Activated naive CD8-positive, alpha-beta T cell treated with anti-CD3 and anti-CD28 coated beads for 36 hours (primary cell): ENCODE results near the gene GDF9. TPM values are rescaled to one million over a fixed set of nuclear protein-coding genes. Genes with fewer than 3 reads are reported as not detected.

Experiments used
- DNase-seq: peaks from one replicate; pipeline ENCODE4 v3.0.0; 2021
- H3K27ac Mint-ChIP-seq: one replicate; pipeline ENCODE4 v1.8.0; 2022; ENCODE audit warnings: mild to moderate bottlenecking, moderate library complexity, mixed read lengths
- H3K27me3 Mint-ChIP-seq: one replicate; pipeline ENCODE4 v1.8.0; 2022; ENCODE audit warnings: mild to moderate bottlenecking, mixed read lengths
- H3K36me3 Mint-ChIP-seq: one replicate; pipeline ENCODE4 v1.8.0; 2021; ENCODE audit warnings: mild to moderate bottlenecking, mixed read lengths
- H3K4me1 Mint-ChIP-seq: one replicate; pipeline ENCODE4 v1.8.0; 2021; ENCODE audit warnings: mixed read lengths
- H3K4me3 Mint-ChIP-seq: one replicate; pipeline ENCODE4 v1.8.0; 2022; ENCODE audit warnings: mild to moderate bottlenecking, moderate library complexity, mixed read lengths
- H3K9me3 Mint-ChIP-seq: one replicate; pipeline ENCODE4 v1.8.0; 2022; ENCODE audit warnings: mixed read lengths
- total RNA-seq, 2 experiments: library from RNA; stranded (reverse); gene quantifications; one replicate each; pipeline ENCODE4 v1.2.3, GENCODE V29; 2021

The GDF9 gene
- total RNA-seq, 2 experiments from 2014 or later, result 0.26 to 0.29 TPM

GRCh38 chr5:132822650-132823480 lies 43.4 kb downstream of the GDF9 start:
- Mint-ChIP-seq H3K9me3 (no peaks in the 10 kb centered on the region), H3K4me3 (peak overlapping the region; percentile 34), H3K27ac (no peak overlapping the region), H3K36me3 (no peaks in the 10 kb centered on the region), H3K27me3 (peaks cover 67% of the 10 kb centered on the region), H3K4me1 (peaks cover 14% of the 10 kb centered on the region)
- DNase-seq, result peak; percentile 33

GRCh38 chr5:132821791-132822190 lies 44.5 kb downstream of the GDF9 start:
- Mint-ChIP-seq H3K36me3 (no peaks in the 10 kb centered on the region), H3K27me3 (peaks cover 56% of the 10 kb centered on the region), H3K9me3 (no peaks in the 10 kb centered on the region), H3K4me3 (no peak overlapping the region), H3K4me1 (peaks cover 14% of the 10 kb centered on the region), H3K27ac (no peak overlapping the region)
- no peak for DNase-seq

- Mint-ChIP-seq H3K4me3 (no peak overlapping the region), H3K27ac (no peak overlapping the region), H3K9me3 (no peaks in the 10 kb centered on the region), H3K27me3 (peaks cover 52% of the 10 kb centered on the region), H3K4me1 (peaks cover 14% of the 10 kb centered on the region), H3K36me3 (no peaks in the 10 kb centered on the region)
- DNase-seq, result no peak
Observed at GRCh38 chr5:132821350-132821749, 44.9 kb downstream of the GDF9 start.

DNA sequence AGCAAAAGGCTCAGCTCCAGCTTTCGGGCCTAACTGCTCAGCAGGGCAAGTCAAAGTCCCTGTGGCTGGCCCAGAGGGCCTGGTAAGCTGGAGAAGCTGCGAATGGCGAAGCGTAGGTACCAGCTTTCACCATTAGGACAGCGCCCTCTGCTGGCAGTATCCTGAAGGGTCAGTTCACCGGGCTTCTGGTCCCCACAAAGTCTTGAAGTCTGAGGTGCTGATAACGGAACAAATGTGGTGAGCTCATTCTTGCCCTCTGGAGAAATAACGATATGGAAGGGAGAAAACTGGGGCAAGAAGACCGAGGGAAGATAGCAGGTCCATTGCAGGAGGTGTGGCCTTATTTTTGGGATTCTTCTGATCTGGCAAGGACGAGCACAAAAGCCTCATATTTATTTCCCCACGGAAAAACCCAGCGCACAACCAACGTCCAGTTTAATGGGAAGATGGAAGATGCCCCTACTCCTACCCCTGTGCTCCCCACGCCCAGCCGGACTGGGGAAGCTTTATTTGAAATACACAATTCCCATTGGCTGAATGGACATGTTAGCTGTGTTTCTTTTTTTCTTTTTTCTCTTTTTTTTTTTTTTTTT lies 46.0 kb downstream of the GDF9 start:
- Mint-ChIP-seq H3K4me1 (peaks cover 14% of the 10 kb centered on the region), H3K36me3 (no peaks in the 10 kb centered on the region), H3K27ac (no peak overlapping the region), H3K9me3 (no peaks in the 10 kb centered on the region), H3K4me3 (peak overlapping the region; percentile 38), H3K27me3 (peaks cover 48% of the 10 kb centered on the region)
- DNase-seq, result peak; percentile 85

DNA sequence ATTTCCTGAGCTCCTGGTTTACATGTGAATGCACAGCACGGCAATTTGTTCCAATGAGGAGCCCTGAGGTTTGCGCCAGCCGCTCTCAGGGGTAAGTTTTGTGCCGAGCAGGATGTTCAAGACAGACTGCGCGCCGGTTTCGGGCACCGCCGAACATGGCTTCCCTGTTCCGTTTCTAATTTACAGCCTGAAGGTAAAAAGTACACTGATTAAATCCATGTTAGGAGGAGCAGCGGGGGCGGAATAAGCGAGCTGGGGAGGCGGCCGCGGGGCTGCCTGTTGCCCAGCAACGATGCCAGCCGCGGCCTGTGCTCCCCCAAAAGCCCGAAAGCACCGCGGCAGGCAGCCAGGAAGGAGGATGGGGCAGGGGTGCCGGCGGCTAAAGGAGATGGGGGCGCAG lies 46.8 kb downstream of the GDF9 start:
- Mint-ChIP-seq H3K4me1 (peaks cover 14% of the 10 kb centered on the region), H3K27me3 (peaks cover 44% of the 10 kb centered on the region), H3K36me3 (no peaks in the 10 kb centered on the region), H3K9me3 (no peaks in the 10 kb centered on the region), H3K27ac (no peak overlapping the region), H3K4me3 (peak overlapping the region; percentile 72)
- DNase-seq, result no peak

- Mint-ChIP-seq H3K4me1 (peaks cover 21% of the 10 kb centered on the region), H3K9me3 (no peaks in the 10 kb centered on the region), H3K36me3 (no peaks in the 10 kb centered on the region), H3K4me3 (no peak overlapping the region), H3K27ac (no peak overlapping the region), H3K27me3 (peaks cover 40% of the 10 kb centered on the region)
- DNase-seq, result no peak
Observed at GRCh38 chr5:132817011-132817410, 49.3 kb downstream of the GDF9 start.

GRCh38 chr5:132816554-132816953 lies 49.7 kb downstream of the GDF9 start:
- Mint-ChIP-seq H3K4me3 (no peak overlapping the region), H3K27me3 (peaks cover 42% of the 10 kb centered on the region)

DNA sequence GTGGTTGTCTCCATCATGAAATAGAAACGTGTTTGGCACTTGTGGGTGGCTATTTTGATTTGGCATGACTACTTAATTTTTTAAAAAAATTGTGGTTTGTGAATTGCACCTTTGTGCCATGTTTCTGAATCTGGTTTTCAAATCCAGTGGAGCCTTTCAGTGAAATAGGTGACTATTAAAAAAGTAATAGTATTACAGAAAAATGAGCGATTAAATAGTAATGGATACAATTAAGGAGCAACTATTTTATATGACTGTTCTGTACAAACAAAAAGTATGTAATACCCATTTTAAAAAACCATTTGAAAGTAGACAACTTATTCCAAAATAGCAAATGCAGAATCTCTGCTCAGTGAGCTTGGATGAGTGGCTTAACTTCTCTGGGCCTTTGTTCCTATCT lies 50.2 kb downstream of the GDF9 start:
- no peak overlapping the region for H3K4me3 Mint-ChIP-seq
- peaks cover 21% of the 10 kb centered on the region for H3K4me1 Mint-ChIP-seq
- H3K36me3 Mint-ChIP-seq, result no peaks in the 10 kb centered on the region
- no peaks in the 10 kb centered on the region for H3K9me3 Mint-ChIP-seq
- no peak for DNase-seq
- H3K27ac Mint-ChIP-seq, result no peak overlapping the region
- H3K27me3 Mint-ChIP-seq, result peaks cover 43% of the 10 kb centered on the region

More at GRCh38 chr5:132816554-132816953, 49.7 kb downstream of the GDF9 start:
- H3K27ac Mint-ChIP-seq, result no peak overlapping the region
- DNase-seq, result no peak
- H3K36me3 Mint-ChIP-seq, result no peaks in the 10 kb centered on the region
- H3K9me3 Mint-ChIP-seq, result no peaks in the 10 kb centered on the region
- H3K4me1 Mint-ChIP-seq, result peaks cover 21% of the 10 kb centered on the region

GRCh38 chr5:132815454-132815853 lies 50.8 kb downstream of the GDF9 start:
- Mint-ChIP-seq H3K27ac (no peak overlapping the region), H3K36me3 (no peaks in the 10 kb centered on the region), H3K27me3 (peaks cover 49% of the 10 kb centered on the region), H3K4me3 (no peak overlapping the region), H3K9me3 (no peaks in the 10 kb centered on the region), H3K4me1 (peaks cover 20% of the 10 kb centered on the region)
- DNase-seq, result no peak

DNA sequence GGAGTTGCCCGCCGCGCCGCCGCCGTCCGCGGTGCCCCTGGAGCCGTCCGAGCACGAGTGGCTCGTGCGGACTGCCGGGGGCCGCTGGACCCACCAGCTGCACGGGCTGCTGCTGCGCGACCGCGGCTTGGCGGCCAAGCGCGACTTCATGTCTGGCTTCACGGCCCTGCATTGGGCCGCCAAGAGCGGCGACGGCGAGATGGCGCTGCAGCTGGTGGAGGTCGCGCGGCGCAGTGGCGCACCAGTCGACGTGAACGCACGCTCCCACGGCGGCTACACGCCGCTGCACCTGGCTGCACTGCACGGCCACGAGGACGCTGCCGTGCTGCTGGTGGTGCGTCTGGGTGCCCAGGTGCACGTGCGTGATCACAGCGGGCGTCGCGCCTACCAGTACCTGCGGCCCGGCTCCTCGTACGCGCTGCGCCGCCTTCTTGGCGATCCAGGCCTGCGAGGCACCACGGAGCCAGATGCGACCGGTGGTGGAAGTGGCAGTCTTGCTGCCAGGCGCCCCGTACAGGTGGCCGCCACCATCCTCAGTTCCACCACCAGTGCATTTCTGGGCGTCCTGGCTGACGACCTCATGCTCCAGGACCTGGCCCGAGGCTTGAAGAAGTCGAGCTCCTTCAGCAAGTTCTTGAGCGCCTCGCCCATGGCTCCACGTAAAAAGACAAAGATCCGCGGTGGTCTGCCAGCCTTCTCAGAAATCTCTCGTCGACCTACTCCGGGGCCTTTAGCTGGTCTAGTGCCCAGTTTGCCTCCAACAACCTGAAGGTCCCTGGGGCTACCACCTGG lies 51.6 kb downstream of the GDF9 start:
- H3K4me3 Mint-ChIP-seq, result no peak overlapping the region
- peaks cover 51% of the 10 kb centered on the region for H3K27me3 Mint-ChIP-seq
- peaks cover 15% of the 10 kb centered on the region for H3K4me1 Mint-ChIP-seq
- no peak for DNase-seq
- no peaks in the 10 kb centered on the region for H3K36me3 Mint-ChIP-seq
- no peaks in the 10 kb centered on the region for H3K9me3 Mint-ChIP-seq
- H3K27ac Mint-ChIP-seq, result no peak overlapping the region

DNA sequence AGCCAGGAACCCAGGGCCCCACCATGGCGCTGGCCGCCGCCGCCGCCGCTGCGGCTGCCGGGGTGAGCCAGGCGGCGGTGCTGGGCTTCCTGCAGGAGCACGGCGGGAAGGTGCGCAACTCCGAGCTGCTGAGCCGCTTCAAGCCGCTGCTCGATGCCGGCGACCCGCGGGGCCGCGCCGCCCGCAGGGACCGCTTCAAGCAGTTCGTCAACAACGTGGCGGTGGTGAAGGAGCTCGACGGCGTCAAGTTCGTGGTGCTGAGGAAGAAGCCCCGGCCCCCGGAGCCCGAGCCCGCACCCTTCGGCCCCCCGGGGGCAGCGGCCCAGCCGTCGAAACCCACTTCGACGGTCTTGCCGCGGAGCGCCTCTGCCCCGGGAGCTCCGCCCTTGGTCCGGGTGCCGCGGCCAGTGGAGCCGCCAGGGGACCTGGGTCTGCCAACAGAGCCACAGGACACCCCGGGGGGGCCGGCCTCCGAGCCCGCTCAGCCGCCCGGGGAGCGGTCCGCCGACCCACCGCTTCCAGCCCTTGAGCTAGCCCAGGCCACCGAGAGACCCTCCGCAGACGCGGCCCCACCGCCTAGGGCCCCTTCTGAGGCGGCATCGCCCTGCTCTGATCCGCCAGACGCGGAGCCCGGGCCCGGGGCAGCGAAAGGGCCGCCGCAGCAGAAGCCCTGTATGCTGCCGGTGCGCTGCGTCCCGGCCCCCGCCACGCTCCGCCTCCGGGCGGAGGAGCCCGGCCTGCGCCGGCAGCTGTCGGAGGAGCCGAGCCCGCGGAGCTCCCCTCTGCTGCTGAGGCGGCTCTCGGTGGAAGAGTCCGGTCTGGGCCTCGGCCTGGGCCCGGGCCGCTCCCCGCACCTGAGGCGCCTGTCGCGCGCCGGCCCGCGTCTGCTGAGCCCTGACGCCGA lies 52.4 kb downstream of the GDF9 start:
- peak; percentile 44 for DNase-seq
- H3K27ac Mint-ChIP-seq, result no peak overlapping the region
- no peak overlapping the region for H3K4me3 Mint-ChIP-seq
- no peaks in the 10 kb centered on the region for H3K36me3 Mint-ChIP-seq
- H3K9me3 Mint-ChIP-seq, result no peaks in the 10 kb centered on the region
- H3K4me1 Mint-ChIP-seq, result peaks cover 10% of the 10 kb centered on the region
- H3K27me3 Mint-ChIP-seq, result peaks cover 53% of the 10 kb centered on the region

GRCh38 chr5:132812781-132813598 lies 53.3 kb downstream of the GDF9 start, which contains the start of gene SOWAHA:
Gene SOWAHA, plus strand, starts transcription at chr5:132813302. Its CDS starts 320 bp downstream, at chr5:132813622.
- H3K36me3 Mint-ChIP-seq, result no peaks in the 10 kb centered on the region
- peaks cover 10% of the 10 kb centered on the region for H3K4me1 Mint-ChIP-seq
- H3K4me3 Mint-ChIP-seq, result peak within 1 kb of the TSS; percentile 59
- no peak within 1 kb of the TSS for H3K27ac Mint-ChIP-seq
- no peak for DNase-seq
- peaks cover 53% of the 10 kb centered on the region for H3K27me3 Mint-ChIP-seq
- no peaks in the 10 kb centered on the region for H3K9me3 Mint-ChIP-seq

DNA sequence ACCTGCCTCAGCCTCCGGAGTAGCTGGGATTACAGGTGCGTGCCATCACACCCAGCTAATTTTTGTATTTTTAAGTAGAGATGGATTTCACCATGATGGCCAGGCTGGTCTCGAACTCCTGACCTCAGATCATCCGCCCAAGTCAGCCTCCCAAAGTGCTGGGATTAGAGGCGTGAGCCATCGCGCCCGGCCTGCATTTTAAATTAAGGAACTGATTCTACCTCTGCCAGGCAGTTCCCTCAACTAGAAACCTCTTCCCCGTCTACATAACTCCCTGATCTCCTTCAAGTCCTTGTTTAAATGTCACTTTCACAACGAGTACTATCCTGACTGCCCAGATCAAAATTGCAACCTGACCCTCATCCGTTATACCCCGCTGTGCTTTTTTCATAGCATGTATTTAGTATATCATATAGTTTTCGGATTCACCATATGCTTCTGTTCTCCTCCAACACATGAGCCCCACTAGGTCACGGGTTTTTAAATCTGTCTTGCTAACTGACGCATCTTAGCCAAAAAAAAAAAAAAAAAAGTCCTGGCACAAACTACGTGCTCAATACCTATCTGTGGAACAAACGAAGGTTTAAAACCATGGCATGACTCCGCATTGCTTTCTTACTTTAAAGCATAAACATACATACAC lies 54.0 kb downstream of the GDF9 start:
- Mint-ChIP-seq H3K9me3 (no peaks in the 10 kb centered on the region), H3K4me1 (peaks cover 10% of the 10 kb centered on the region), H3K4me3 (no peak overlapping the region), H3K36me3 (no peaks in the 10 kb centered on the region), H3K27ac (no peak overlapping the region), H3K27me3 (peaks cover 58% of the 10 kb centered on the region)
- no peak for DNase-seq
